WTC11 (cell line): ENCODE measurements around the gene ABI3. TPM values are rescaled to one million over a fixed set of nuclear protein-coding genes. Genes with fewer than 3 reads are reported as not detected.
A peak's percentile ranks its signal among the peaks of the same experiment; 100 is the strongest.

ENCODE experiments used
- ATAC-seq: fragments of 200-7000 bp; cut with Tn5 transposase; 2 replicates; pipeline ENCODE4 v1.10.0; 2021; ENCODE audit warnings: mild to moderate bottlenecking, moderate library complexity
- CTCF ChIA-PET: fragments of 300-600 bp; sonication (Branson Sonifier 250); formaldehyde crosslinking; loops from one replicate; lab custom pipeline; 2021; ENCODE audit warnings: antibody characterized with exemption; lab: Charles Lee
- POLR2A ChIA-PET: fragments of 350-600 bp; sonication (Branson Sonifier 250); formaldehyde crosslinking; loops from one replicate; lab custom pipeline; 2021; ENCODE audit warnings: antibody characterized with exemption; lab: Charles Lee
- DNase-seq: peaks from one replicate; pipeline ENCODE4 v3.0.0; 2021; ENCODE audit warnings: low spot score
- H3K27ac Mint-ChIP-seq: 2 replicates; pipeline ENCODE4 v1.8.0; 2021; ENCODE audit warnings: mixed read lengths
- H3K27me3 Mint-ChIP-seq: 2 replicates; pipeline ENCODE4 v1.8.0; 2021; ENCODE audit warnings: low read depth, mild to moderate bottlenecking, moderate library complexity, mixed read lengths
- H3K36me3 Mint-ChIP-seq: 2 replicates; pipeline ENCODE4 v1.8.0; 2021; ENCODE audit warnings: mixed read lengths
- H3K4me1 Mint-ChIP-seq: 2 replicates; pipeline ENCODE4 v1.8.0; 2022; ENCODE audit warnings: mixed read lengths
- H3K4me3 Mint-ChIP-seq: 2 replicates; pipeline ENCODE4 v1.8.0; 2021; ENCODE audit warnings: mild to moderate bottlenecking, moderate library complexity, mixed read lengths
- H3K9me3 Mint-ChIP-seq: 2 replicates; pipeline ENCODE4 v1.8.0; 2021; ENCODE audit warnings: mixed read lengths
- AR ChIP-seq: fragments of 250-450 bp; sonication (Bioruptor Pico); IDR thresholded peaks from 2 replicates; pipeline ENCODE4 v1.9.0; 2021; ENCODE audit warnings: mild to moderate bottlenecking
- ARID4B ChIP-seq: sonication (generic); formaldehyde crosslinking; IDR thresholded peaks from 2 replicates; pipeline ENCODE4 v1.8.0; 2023; ENCODE audit warnings: missing genetic modification reagents, mild to moderate bottlenecking, borderline replicate concordance
- EMX1 ChIP-seq: fragments of 250-450 bp; sonication (Bioruptor Pico); IDR thresholded peaks from 2 replicates; pipeline ENCODE4 v1.8.0; 2021; ENCODE audit warnings: mild to moderate bottlenecking
- ESRRA ChIP-seq: sonication (generic); formaldehyde crosslinking; IDR thresholded peaks from 2 replicates; pipeline ENCODE4 v1.8.1; 2022; ENCODE audit warnings: mild to moderate bottlenecking, missing genetic modification reagents, borderline replicate concordance
- ETV6 ChIP-seq: sonication (generic); formaldehyde crosslinking; IDR thresholded peaks from 2 replicates; pipeline ENCODE4 v1.8.1; 2022; ENCODE audit warnings: mild to moderate bottlenecking, missing genetic modification reagents
- FOXK1 ChIP-seq: sonication (generic); formaldehyde crosslinking; IDR thresholded peaks from 2 replicates; pipeline ENCODE4 v1.8.0; 2022; ENCODE audit warnings: mild to moderate bottlenecking, moderate library complexity, missing genetic modification reagents
- FOXP1 ChIP-seq: sonication (generic); formaldehyde crosslinking; IDR thresholded peaks from 2 replicates; pipeline ENCODE4 v1.8.0; 2022; ENCODE audit warnings: missing genetic modification reagents, mild to moderate bottlenecking, moderate library complexity, borderline replicate concordance
- JUN ChIP-seq: sonication (generic); formaldehyde crosslinking; IDR thresholded peaks from 2 replicates; pipeline ENCODE4 v1.8.0; 2023; ENCODE audit warnings: mild to moderate bottlenecking, missing genetic modification reagents
- MAX ChIP-seq: sonication (generic); formaldehyde crosslinking; IDR thresholded peaks from 2 replicates; pipeline ENCODE4 v1.8.0; 2022; ENCODE audit warnings: mild to moderate bottlenecking, missing genetic modification reagents
- NR2C2 ChIP-seq: sonication (generic); formaldehyde crosslinking; IDR thresholded peaks from 2 replicates; pipeline ENCODE4 v1.8.0; 2022; ENCODE audit warnings: mild to moderate bottlenecking, missing genetic modification reagents
- PREB ChIP-seq: sonication (generic); formaldehyde crosslinking; IDR thresholded peaks from 2 replicates; pipeline ENCODE4 v1.8.1; 2022; ENCODE audit warnings: mild to moderate bottlenecking, missing genetic modification reagents, moderate library complexity, borderline replicate concordance
- SMAD4 ChIP-seq: sonication (generic); formaldehyde crosslinking; IDR thresholded peaks from 2 replicates; pipeline ENCODE4 v1.8.0; 2022; ENCODE audit warnings: mild to moderate bottlenecking, missing genetic modification reagents
- ZBTB43 ChIP-seq: sonication (generic); formaldehyde crosslinking; IDR thresholded peaks from 2 replicates; pipeline ENCODE4 v1.8.1; 2023; ENCODE audit warnings: mild to moderate bottlenecking, missing genetic modification reagents
- ZMAT4 ChIP-seq: fragments of 250-450 bp; sonication (Bioruptor Pico); IDR thresholded peaks from 2 replicates; pipeline ENCODE4 v1.9.0; 2021; ENCODE audit warnings: mild to moderate bottlenecking
- ZNF121 ChIP-seq: sonication (generic); formaldehyde crosslinking; IDR thresholded peaks from 2 replicates; pipeline ENCODE4 v1.8.0; 2023; ENCODE audit warnings: missing genetic modification reagents
- ZNF219 ChIP-seq: sonication (generic); formaldehyde crosslinking; IDR thresholded peaks from 2 replicates; pipeline ENCODE4 v1.8.0; 2023; ENCODE audit warnings: missing genetic modification reagents, mild to moderate bottlenecking, borderline replicate concordance
- ZNF232 ChIP-seq: sonication (generic); formaldehyde crosslinking; IDR thresholded peaks from 2 replicates; pipeline ENCODE4 v1.8.0; 2022; ENCODE audit warnings: mild to moderate bottlenecking, missing genetic modification reagents
- ZNF396 ChIP-seq: fragments of 250-450 bp; sonication (Bioruptor Pico); IDR thresholded peaks from 2 replicates; pipeline ENCODE4 v1.8.0; 2021; ENCODE audit warnings: mild to moderate bottlenecking, moderate library complexity, borderline replicate concordance
- ZNF423 ChIP-seq: fragments of 250-450 bp; sonication (Bioruptor Pico); IDR thresholded peaks from 2 replicates; pipeline ENCODE4 v2.1.2; 2022; ENCODE audit warnings: mild to moderate bottlenecking, moderate library complexity
- ZNF671 ChIP-seq: fragments of 250-450 bp; sonication (Bioruptor Pico); IDR thresholded peaks from 2 replicates; pipeline ENCODE4 v1.8.0; 2021; ENCODE audit warnings: mild to moderate bottlenecking
- total RNA-seq: library from RNA; stranded (reverse); gene quantifications from 3 replicates; pipeline ENCODE4 v1.2.3, GENCODE V29; 2021

The ABI3 gene
- total RNA-seq, 1 experiment from 2014 or later, result 1.5 TPM

GRCh38 chr17:49224198-49224996 lies 13.9 kb downstream of the ABI3 start (continued):
- TF ChIP-seq ZBTB43 (CRISPR knock-in tag), result no peak; the same call in 1 of the 2 replicates
- TF ChIP-seq FOXP1, result peak; percentile 66; the same call in 1 of the 2 replicates
- TF ChIP-seq PREB (CRISPR knock-in tag), result no peak

- CTCF ChIA-PET, result interaction anchor here (0.8 to 3.2 kb wide), 12 partner anchors 7 to 170 kb away, joined by 3 to 13 read pairs (median 4); no protein-coding TSS in a partner anchor
- POLR2A ChIA-PET, result no interaction called here
- H3K9me3 Mint-ChIP-seq, result no peaks in the 10 kb centered on the region
- no peak for ATAC-seq
- no peak overlapping the region for H3K27ac Mint-ChIP-seq
- peak overlapping the region; percentile 76 for H3K4me3 Mint-ChIP-seq
- TF ChIP-seq SMAD4 (CRISPR knock-in tag) (no peak), ZMAT4 (CRISPR knock-in tag) (no peak), JUN (CRISPR knock-in tag) (no peak), ZNF423 (CRISPR knock-in tag) (no peak), EMX1 (CRISPR knock-in tag) (no peak), FOXK1 (no peak), ESRRA (CRISPR knock-in tag) (no peak)
- H3K36me3 Mint-ChIP-seq, result no peaks in the 10 kb centered on the region
- no peak for DNase-seq
- peaks cover 28% of the 10 kb centered on the region for H3K4me1 Mint-ChIP-seq
- peaks cover 86% of the 10 kb centered on the region for H3K27me3 Mint-ChIP-seq
Observed at GRCh38 chr17:49224997-49225337, 14.5 kb downstream of the ABI3 start.

GRCh38 chr17:49225554-49226236 lies 15.2 kb downstream of the ABI3 start:
- peak overlapping the region; percentile 6 for H3K4me3 Mint-ChIP-seq
- DNase-seq (no peak), ATAC-seq (no peak)
- no peak overlapping the region for H3K27ac Mint-ChIP-seq
- no peaks in the 10 kb centered on the region for H3K36me3 Mint-ChIP-seq
- H3K4me1 Mint-ChIP-seq, result peaks cover 28% of the 10 kb centered on the region
- H3K27me3 Mint-ChIP-seq, result peaks cover 92% of the 10 kb centered on the region
- ChIA-PET CTCF (interaction anchor here (0.8 to 5.1 kb wide), 12 partner anchors 11 to 71 kb away, joined by 3 to 30 read pairs (median 4); no protein-coding TSS in a partner anchor), POLR2A (no interaction called here)
- no peaks in the 10 kb centered on the region for H3K9me3 Mint-ChIP-seq
- TF ChIP-seq MAX (CRISPR knock-in tag), result no peak
- TF ChIP-seq ZNF396 (CRISPR knock-in tag), result no peak
- TF ChIP-seq NR2C2 (CRISPR knock-in tag), result no peak
- TF ChIP-seq ZNF121 (CRISPR knock-in tag), result no peak
- TF ChIP-seq ARID4B (CRISPR knock-in tag), result no peak
- no peak for TF ChIP-seq ETV6 (CRISPR knock-in tag)
- TF ChIP-seq ZNF232, result no peak
- no peak for TF ChIP-seq ZNF671 (CRISPR knock-in tag)
- TF ChIP-seq ZNF219, result no peak
- TF ChIP-seq AR (CRISPR knock-in tag), result no peak
